Omental fat pad (tissue), 4 donors: ENCODE data around the gene SERTAD3. TPM values are rescaled to one million over a fixed set of nuclear protein-coding genes. Genes with fewer than 3 reads are reported as not detected.
"Not testable (repeated sequence)": the region's sequence is repeated elsewhere in the genome, so short reads cannot be mapped to it uniquely, and the experiment has no call there.

Experiments used
- ATAC-seq: fragments of 150-250 bp; one replicate; pipeline ENCODE4 v1.9.1; 2016; ENCODE audit warnings: mild to moderate bottlenecking, moderate library complexity; ENCODE audit not compliant: low FRiP score
- DNase-seq: peaks from one replicate; pipeline ENCODE4 v3.0.0-alpha.2; 2019; ENCODE audit warnings: low spot score
- CTCF ChIP-seq, 3 donors: fragments of 450-650 bp; IDR thresholded peaks; one replicate each; pipeline ENCODE4 v1.5.1; 2016 to 2017; ENCODE audit warnings: antibody characterized with exemption in 3 of 3, mild to moderate bottlenecking in 3 of 3, moderate library complexity in 2 of 3
- total RNA-seq, 4 donors: library from RNA; depleted of rRNA; stranded (reverse); fragments of >200 nt; gene quantifications; one replicate each; pipeline ENCODE4 v1.1.0, GENCODE V29; 2016

The SERTAD3 gene
- total RNA-seq, 4 donors from 2014 or later, result 18.5 to 37.3 (median 23.7) TPM

GRCh38 chr19:40433391-40434216, 10.5 kb downstream of the SERTAD3 start:
- TF ChIP-seq CTCF (IDR thresholded peaks at IDR 0.05), result no peak

GRCh38 chr19:40432760-40433159, 11.4 kb downstream of the SERTAD3 start:
- not testable (repeated sequence) for DNase-seq

More at GRCh38 chr19:40433391-40434216, 10.5 kb downstream of the SERTAD3 start:
- ATAC-seq, result peak; percentile 98
- DNase-seq, result no peak

GRCh38 chr19:40431698-40432097, 12.4 kb downstream of the SERTAD3 start:
- ATAC-seq (no peak), DNase-seq (no peak)
- TF ChIP-seq CTCF (IDR thresholded peaks at IDR 0.05), result no peak

More at GRCh38 chr19:40432760-40433159, 11.4 kb downstream of the SERTAD3 start:
- not testable (repeated sequence) for ATAC-seq

- not testable (repeated sequence) for ATAC-seq, DNase-seq
Observed at GRCh38 chr19:40430242-40430641, 13.9 kb downstream of the SERTAD3 start.

GRCh38 chr19:40428197-40428596, 15.9 kb downstream of the SERTAD3 start:
- ATAC-seq, DNase-seq: not testable (repeated sequence)

GRCh38 chr19:40425450-40426287, 18.5 kb downstream of the SERTAD3 start, which contains the start of gene SERTAD1:
Gene SERTAD1 (minus strand): TSS chr19:40425992. CDS start chr19:40423546, 2,446 bp downstream.
- DNase-seq (peak; percentile 99), ATAC-seq (peak; percentile 93)
- no peak for TF ChIP-seq CTCF (IDR thresholded peaks at IDR 0.05)

- no peak for DNase-seq
- no peak for ATAC-seq
- TF ChIP-seq CTCF (IDR thresholded peaks at IDR 0.05), result no peak
Observed at GRCh38 chr19:40424637-40425449, 19.3 kb downstream of the SERTAD3 start.

GRCh38 chr19:40423938-40424337, 20.2 kb downstream of the SERTAD3 start:
- no peak for TF ChIP-seq CTCF (IDR thresholded peaks at IDR 0.05)
- no peak for DNase-seq
- no peak for ATAC-seq
